H1 (cell line): ENCODE measurements around the gene MYH11. TPM values are rescaled to one million over a fixed set of nuclear protein-coding genes. Genes with fewer than 3 reads are reported as not detected.

ENCODE experiments used
- CTCF ChIA-PET: fragments of 300-600 bp; sonication (Branson Sonifier 250); formaldehyde crosslinking; loops from one replicate; lab custom pipeline; 2021; ENCODE audit not compliant: partially characterized antibody; lab: Charles Lee
- POLR2A ChIA-PET: fragments of 300-600 bp; sonication (Branson Sonifier 250); formaldehyde crosslinking; loops from one replicate; lab custom pipeline; 2021; ENCODE audit warnings: inconsistent platforms; ENCODE audit not compliant: partially characterized antibody; lab: Charles Lee
- DNase-seq, 2 experiments: peaks; one replicate each; pipeline versions ENCODE4 v3.0.0 to v3.0.0-alpha.2; 2010 to 2022; ENCODE audit warnings: low spot score in 2 of 2, low read depth in 1 of 2, mixed read lengths in 1 of 2
- FAIRE-seq: peaks from 2 replicates; lab custom pipeline; 2011; peaks lifted over from hg19 to GRCh38; lab: Jason Lieb, UNC
- H2AFZ ChIP-seq: 2 replicates; pipeline ENCODE4 v1.8.1; 2012; ENCODE audit warnings: low read length, inconsistent platforms
- H2AK5ac ChIP-seq: 2 replicates; pipeline ENCODE4 v1.6.1; 2013; ENCODE audit warnings: low read depth, low read length
- H2BK120ac ChIP-seq: replicated peaks from 2 replicates; pipeline ENCODE3; 2013; ENCODE audit warnings: low read depth, low read length, inconsistent platforms
- H2BK12ac ChIP-seq: 2 replicates; pipeline ENCODE4 v1.6.1; 2013; ENCODE audit warnings: low read depth, low read length
- H2BK15ac ChIP-seq: 2 replicates; pipeline ENCODE4 v1.6.1; 2013; ENCODE audit warnings: low read length
- H2BK20ac ChIP-seq: 2 replicates; pipeline ENCODE4 v1.6.1; 2013; ENCODE audit warnings: low read length
- H2BK5ac ChIP-seq: 2 replicates; pipeline ENCODE4 v1.6.1; 2013; ENCODE audit warnings: low read depth, low read length
- H3K14ac ChIP-seq: 2 replicates; pipeline ENCODE4 v1.6.1; 2013; ENCODE audit warnings: inconsistent platforms; ENCODE audit not compliant: insufficient read length
- H3K18ac ChIP-seq: 2 replicates; pipeline ENCODE4 v1.6.1; 2013; ENCODE audit warnings: low read length; ENCODE audit errors: extremely low read depth
- H3K23ac ChIP-seq: 2 replicates; pipeline ENCODE4 v1.6.1; 2013; ENCODE audit warnings: inconsistent platforms; ENCODE audit not compliant: insufficient read length
- H3K23me2 ChIP-seq: 2 replicates; pipeline ENCODE4 v1.6.1; 2013; ENCODE audit warnings: low read depth, low read length
- H3K27ac ChIP-seq: 2 replicates; pipeline ENCODE4 v1.6.1; 2011; ENCODE audit warnings: low read depth, low read length, inconsistent platforms
- H3K27me3 ChIP-seq, 4 experiments: replicated peaks in 1 of 4; 1 replicate in 1 of 4; 2 replicates in 3 of 4; pipeline versions ENCODE4 v1.6.1 to v1.8.1; 2011 to 2013; ENCODE audit warnings: low read length in 3 of 4, mild to moderate bottlenecking in 3 of 4, inconsistent platforms in 2 of 4, mixed read lengths in 2 of 4, moderate library complexity in 1 of 4; ENCODE audit not compliant: control insufficient read depth in 3 of 4, insufficient read depth in 3 of 4; ENCODE audit errors: extremely low read depth in 1 of 4
- H3K36me3 ChIP-seq, 4 experiments: 2 replicates each; pipeline versions ENCODE4 v1.6.1 to v1.8.1; 2011 to 2013; ENCODE audit warnings: mild to moderate bottlenecking in 4 of 4, low read length in 3 of 4, moderate library complexity in 2 of 4, control low read depth in 1 of 4, inconsistent platforms in 1 of 4; ENCODE audit not compliant: insufficient read depth in 4 of 4, control insufficient read depth in 2 of 4
- H3K4ac ChIP-seq: replicated peaks from 2 replicates; pipeline ENCODE3; 2013; ENCODE audit warnings: low read length, low read depth, mixed read lengths, inconsistent platforms; ENCODE audit not compliant: insufficient read length
- H3K4me1 ChIP-seq, 4 experiments: replicated peaks in 1 of 4; 1 replicate in 1 of 4; 2 replicates in 3 of 4; pipeline versions ENCODE4 v1.6.1 to v1.8.1; 2011 to 2013; ENCODE audit warnings: low read length in 3 of 4, inconsistent platforms in 2 of 4, mixed read lengths in 1 of 4; ENCODE audit not compliant: insufficient read depth in 4 of 4, control insufficient read depth in 3 of 4
- H3K4me2 ChIP-seq, 2 experiments: 2 replicates each; pipeline versions ENCODE4 v1.6.1 to v1.8.1; 2011 to 2013; ENCODE audit warnings: low read depth in 2 of 2, low read length in 2 of 2, control low read depth in 1 of 2, inconsistent platforms in 1 of 2, mild to moderate bottlenecking in 1 of 2; ENCODE audit not compliant: insufficient read depth in 1 of 2
- H3K4me3 ChIP-seq, 4 experiments: fragments of 200-600, 300-600 bp in 1 of 4; sonication (generic), shearing (Covaris generic), sonication (Bioruptor Twin) in 1 of 4; 2 replicates each; pipeline versions ENCODE4 v1.5.1 to v1.8.1; 2011 to 2016; ENCODE audit warnings: low read length in 4 of 4, low read depth in 3 of 4, control low read depth in 2 of 4, inconsistent platforms in 2 of 4, mild to moderate bottlenecking in 2 of 4, mixed read lengths in 1 of 4, moderate library complexity in 1 of 4; ENCODE audit not compliant: insufficient read depth in 2 of 4; ENCODE audit errors: extremely low read depth in 1 of 4
- H3K56ac ChIP-seq: replicated peaks from 2 replicates; pipeline ENCODE3; 2013; ENCODE audit warnings: low read depth, mild to moderate bottlenecking, mixed read lengths, low read length, inconsistent platforms; ENCODE audit not compliant: insufficient read length
- H3K79me1 ChIP-seq: 2 replicates; pipeline ENCODE4 v1.6.1; 2013; ENCODE audit warnings: low read depth, low read length, control low read depth
- H3K79me2 ChIP-seq, 2 experiments: 2 replicates each; pipeline versions ENCODE4 v1.6.1 to v1.8.1; 2012 to 2013; ENCODE audit warnings: low read length in 2 of 2, mild to moderate bottlenecking in 2 of 2, inconsistent platforms in 1 of 2; ENCODE audit not compliant: insufficient read depth in 2 of 2, control insufficient read depth in 1 of 2
- H3K9ac ChIP-seq, 4 experiments: replicated peaks in 1 of 4; 1 replicate in 1 of 4; 2 replicates in 3 of 4; pipeline versions ENCODE4 v1.6.1 to v1.8.1; 2011 to 2013; ENCODE audit warnings: low read depth in 3 of 4, low read length in 3 of 4, control low read depth in 2 of 4, mild to moderate bottlenecking in 2 of 4, moderate library complexity in 2 of 4, inconsistent platforms in 1 of 4; ENCODE audit errors: extremely low read depth in 1 of 4
- H3K9me3 ChIP-seq, 2 experiments: 2 replicates each; pipeline versions ENCODE4 v1.6.1 to v1.8.1; 2012 to 2013; ENCODE audit warnings: mild to moderate bottlenecking in 2 of 2, moderate library complexity in 2 of 2, control low read depth in 1 of 2, inconsistent platforms in 1 of 2, low read depth in 1 of 2, low read length in 1 of 2, mixed read lengths in 1 of 2; ENCODE audit not compliant: insufficient read depth in 2 of 2
- H4K20me1 ChIP-seq, 2 experiments: replicated peaks in 1 of 2; 2 replicates each; pipeline versions ENCODE3 to v1.8.1; 2011 to 2013; ENCODE audit warnings: inconsistent platforms in 2 of 2, low read length in 2 of 2, mild to moderate bottlenecking in 1 of 2; ENCODE audit not compliant: insufficient read depth in 2 of 2, control insufficient read depth in 1 of 2
- H4K5ac ChIP-seq: 2 replicates; pipeline ENCODE4 v1.6.1; 2013; ENCODE audit warnings: low read length, low read depth, mixed read lengths, inconsistent platforms; ENCODE audit not compliant: insufficient read length
- H4K8ac ChIP-seq: 2 replicates; pipeline ENCODE4 v1.8.0; 2013; ENCODE audit warnings: mild to moderate bottlenecking, moderate library complexity, low read length, inconsistent platforms; ENCODE audit not compliant: insufficient read depth; ENCODE audit errors: extremely low read depth
- H4K91ac ChIP-seq: replicated peaks from 2 replicates; pipeline ENCODE3; 2013; ENCODE audit warnings: low read length, mixed read lengths, inconsistent platforms; ENCODE audit not compliant: insufficient read length
- POLR2A ChIP-seq, 2 experiments: IDR thresholded peaks; 1 replicate in 1 of 2; 2 replicates in 1 of 2; pipeline ENCODE4 v1.6.1; 2011; ENCODE audit warnings: low read depth in 2 of 2, low read length in 2 of 2, mild to moderate bottlenecking in 2 of 2; ENCODE audit errors: control extremely low read depth in 1 of 2
- WGBS, 2 experiments: shearing (Covaris generic) in 1 of 2; methylation state at CpG; one replicate each; pipeline versions ENCODE4 v1.1.6 to v1.1.7; 2013 to 2015; ENCODE audit warnings: low lambda C conversion rate in 2 of 2, mixed read lengths in 2 of 2, inconsistent platforms in 1 of 2, low coverage in 1 of 2, missing lambda C conversion rate in 1 of 2; ENCODE audit not compliant: insufficient replicate concordance in 2 of 2, insufficient coverage in 1 of 2, insufficient read length in 1 of 2; ENCODE audit errors: extremely low coverage in 1 of 2, missing lambda C conversion rate in 1 of 2; 5-methylcytosine and 5-hydroxymethylcytosine counted together
- polyA plus RNA-seq, 7 experiments: library from polyadenylated mRNA; depleted of rRNA in 3 of 7; stranded (reverse) in 5 of 7; unstranded in 2 of 7; fragments of >200 nt in 5 of 7; fragments of 200-250 nt in 2 of 7; gene quantifications; 1 replicate in 5 of 7; 2 replicates in 1 of 7; 4 replicates in 1 of 7; pipeline versions ENCODE4 v1.2.1 to v1.2.3, GENCODE V29; 2011 to 2013; ENCODE audit warnings: missing spikeins in 2 of 7, mixed read lengths in 2 of 7
- total RNA-seq: library from RNA; stranded (reverse); fragmentation: NEBNext Ultra II Directional; extraction: Animal tissue kit (Norgen Biotek cat#: 25700); gene quantifications from 2 replicates; pipeline ENCODE4 v1.2.1, GENCODE V29; 2021

MYH11 gene
- total and polyA plus RNA-seq, 2 of the 8 experiments (the other 6 are each of a cell fraction or from before 2014, with no cell fraction given), result 0.11 to 0.78 TPM

- Histone ChIP-seq H3K4me1 (no peaks in the 10 kb centered on the region; a peak in 1 of 7 replicates), H3K4ac (no peak overlapping the region), H2BK12ac (no peak overlapping the region), H4K5ac (no peak overlapping the region), H3K56ac (no peak overlapping the region), H4K20me1 (no peaks in the 10 kb centered on the region), H3K79me2 (no peaks in the 10 kb centered on the region), H3K18ac (no peak overlapping the region), H3K9me3 (no peaks in the 10 kb centered on the region), H3K4me3 (no peak overlapping the region), H3K27ac (no peak overlapping the region), H2BK15ac (no peak overlapping the region), H3K4me2 (no peak overlapping the region), H3K23me2 (no peaks in the 10 kb centered on the region), H2BK120ac (no peak overlapping the region), H2AK5ac (no peak overlapping the region), H3K14ac (no peak overlapping the region), H3K36me3 (no peaks in the 10 kb centered on the region), H4K8ac (no peak overlapping the region), H2BK5ac (no peak overlapping the region), H2BK20ac (no peak overlapping the region), H3K23ac (no peak overlapping the region), H3K79me1 (no peaks in the 10 kb centered on the region), H3K9ac (no peak overlapping the region), H4K91ac (no peak overlapping the region), H2AFZ (no peak overlapping the region), H3K27me3 (no peaks in the 10 kb centered on the region)
- DNase-seq (no peak), FAIRE-seq (no peak)
- CTCF ChIA-PET, result interaction anchor here (0.6 to 1.5 kb wide), 5 partner anchors 8 to 1661 kb away, joined by 3 to 5 read pairs (median 3); no protein-coding TSS in a partner anchor
- WGBS, 2 experiments, result 87% methylated on average over 14 of the region's 14 CpGs; no CpG with 5 or more reads in 1 of the 2 experiments
- TF ChIP-seq POLR2A (IDR thresholded peaks at IDR 0.05; ENCODE audit: control extremely low read depth in 1 of 2, low read depth in 2 of 2, low read length in 2 of 2), result no peak
- POLR2A ChIA-PET, result interaction anchor here (1.8 kb wide), 1 partner anchor 11 kb away, joined by 4 read pairs; no protein-coding TSS in a partner anchor
These were observed 108.9 kb downstream of the MYH11 start for GRCh38 chr16:15747937-15748336.
